ENCODE data around the gene CAVIN1. TPM values are rescaled to one million over a fixed set of nuclear protein-coding genes. Genes with fewer than 3 reads are reported as not detected.

CAVIN1 gene
- polyA plus RNA-seq, 1 experiment = 326 TPM

GRCh38 chr17:42409523-42410318 lies 13.3 kb downstream of the CAVIN1 start:
- TF ChIP-seq CTCF (IDR thresholded peaks at IDR 0.05; ENCODE audit: low read depth, low read length) = no peak
- ChIA-PET CTCF (interaction anchor here (0.6 to 1.6 kb wide), 4 partner anchors 21 to 118 kb away, joined by 4 to 6 read pairs (median 4); partner anchors contain the start of gene STAT3), POLR2A (interaction anchor here (0.6 to 1.7 kb wide), 9 partner anchors 10 to 136 kb away, joined by 3 to 23 read pairs (median 6); partner anchors contain the start of genes CAVIN1 and STAT3)

GRCh38 chr17:42408061-42408460 lies 15.0 kb downstream of the CAVIN1 start:
- TF ChIP-seq CTCF (IDR thresholded peaks at IDR 0.05; ENCODE audit: low read depth, low read length) = no peak
- Histone ChIP-seq H3K9me3 (ENCODE audit: control insufficient read depth, insufficient read depth, low read length) (no peaks in the 10 kb centered on the region; the same call in 1 of the 2 replicates), H3K4me3 (ENCODE audit: low read depth, low read length) (no peak overlapping the region), H3K27ac (ENCODE audit: low read depth, low read length) (peak overlapping the region; percentile 39), H3K27me3 (ENCODE audit: control insufficient read depth, insufficient read depth, low read length) (no peaks in the 10 kb centered on the region)
- no peak for DNase-seq (ENCODE audit: low read depth, low spot score)
- POLR2A ChIA-PET = interaction anchor here (1.0 to 2.0 kb wide), 2 partner anchors 9 to 15 kb away, joined by 3 to 8 read pairs; partner anchors contain the start of gene CAVIN1
- CTCF ChIA-PET = interaction anchor here (0.6 to 1.6 kb wide), 8 partner anchors 8 to 180 kb away, joined by 3 to 6 read pairs (median 3); no protein-coding TSS in a partner anchor

More at GRCh38 chr17:42409523-42410318, 13.3 kb downstream of the CAVIN1 start:
- Histone ChIP-seq H3K4me3 (ENCODE audit: low read depth, low read length) (no peak overlapping the region), H3K27ac (ENCODE audit: low read depth, low read length) (peak overlapping the region; percentile 85), H3K9me3 (ENCODE audit: control insufficient read depth, insufficient read depth, low read length) (no peaks in the 10 kb centered on the region; the same call in 1 of the 2 replicates), H3K27me3 (ENCODE audit: control insufficient read depth, insufficient read depth, low read length) (no peaks in the 10 kb centered on the region)
- DNase-seq (ENCODE audit: low read depth, low spot score) = peak; percentile 75

- H3K4me3 ChIP-seq (ENCODE audit: low read depth, low read length) = no peak overlapping the region
- no peaks in the 10 kb centered on the region; the same call in 1 of the 2 replicates for H3K9me3 ChIP-seq (ENCODE audit: control insufficient read depth, insufficient read depth, low read length)
- DNase-seq (ENCODE audit: low read depth, low spot score) = no peak
- POLR2A ChIA-PET = interaction anchor here (0.6 to 2.0 kb wide), 4 partner anchors 9 to 96 kb away, joined by 3 to 8 read pairs (median 8); partner anchors contain the start of gene CAVIN1
- CTCF ChIA-PET = interaction anchor here (0.7 to 1.9 kb wide), 9 partner anchors 13 to 184 kb away, joined by 3 to 14 read pairs (median 6); partner anchors contain the start of gene CAVIN1
- H3K27ac ChIP-seq (ENCODE audit: low read depth, low read length) = peak overlapping the region; percentile 52
- H3K27me3 ChIP-seq (ENCODE audit: control insufficient read depth, insufficient read depth, low read length) = no peaks in the 10 kb centered on the region
- TF ChIP-seq CTCF (IDR thresholded peaks at IDR 0.05; ENCODE audit: low read depth, low read length) = no peak
Measured at GRCh38 chr17:42407289-42407836, 15.7 kb downstream of the CAVIN1 start.

GRCh38 chr17:42406615-42407288 lies 16.3 kb downstream of the CAVIN1 start:
- Histone ChIP-seq H3K4me3 (ENCODE audit: low read depth, low read length) (no peak overlapping the region), H3K27ac (ENCODE audit: low read depth, low read length) (peak overlapping the region; percentile 52)
- DNase-seq (ENCODE audit: low read depth, low spot score) = no peak

More at GRCh38 chr17:42406615-42407288, 16.3 kb downstream of the CAVIN1 start:
- ChIA-PET CTCF (interaction anchor here (0.5 to 1.9 kb wide), 19 partner anchors 8 to 283 kb away, joined by 3 to 14 read pairs (median 5); partner anchors contain the start of gene CAVIN1), POLR2A (interaction anchor here (0.6 to 2.0 kb wide), 6 partner anchors 8 to 95 kb away, joined by 3 to 8 read pairs (median 6); partner anchors contain the start of genes CAVIN1 and STAT3)
- Histone ChIP-seq H3K27me3 (ENCODE audit: control insufficient read depth, insufficient read depth, low read length) (no peaks in the 10 kb centered on the region), H3K9me3 (ENCODE audit: control insufficient read depth, insufficient read depth, low read length) (no peaks in the 10 kb centered on the region; the same call in 1 of the 2 replicates)
- no peak for TF ChIP-seq CTCF (IDR thresholded peaks at IDR 0.05; ENCODE audit: low read depth, low read length)

Data from AG04450 (cell line).